Amygdala (tissue), 56 donors: ENCODE results near the gene SSBP2.

Experiments
- DNase-seq, 56 donors: peaks; one replicate each; lab custom pipeline; 2025; lab: John Stamatoyannopoulos, UW

Gene SSBP2

DNA sequence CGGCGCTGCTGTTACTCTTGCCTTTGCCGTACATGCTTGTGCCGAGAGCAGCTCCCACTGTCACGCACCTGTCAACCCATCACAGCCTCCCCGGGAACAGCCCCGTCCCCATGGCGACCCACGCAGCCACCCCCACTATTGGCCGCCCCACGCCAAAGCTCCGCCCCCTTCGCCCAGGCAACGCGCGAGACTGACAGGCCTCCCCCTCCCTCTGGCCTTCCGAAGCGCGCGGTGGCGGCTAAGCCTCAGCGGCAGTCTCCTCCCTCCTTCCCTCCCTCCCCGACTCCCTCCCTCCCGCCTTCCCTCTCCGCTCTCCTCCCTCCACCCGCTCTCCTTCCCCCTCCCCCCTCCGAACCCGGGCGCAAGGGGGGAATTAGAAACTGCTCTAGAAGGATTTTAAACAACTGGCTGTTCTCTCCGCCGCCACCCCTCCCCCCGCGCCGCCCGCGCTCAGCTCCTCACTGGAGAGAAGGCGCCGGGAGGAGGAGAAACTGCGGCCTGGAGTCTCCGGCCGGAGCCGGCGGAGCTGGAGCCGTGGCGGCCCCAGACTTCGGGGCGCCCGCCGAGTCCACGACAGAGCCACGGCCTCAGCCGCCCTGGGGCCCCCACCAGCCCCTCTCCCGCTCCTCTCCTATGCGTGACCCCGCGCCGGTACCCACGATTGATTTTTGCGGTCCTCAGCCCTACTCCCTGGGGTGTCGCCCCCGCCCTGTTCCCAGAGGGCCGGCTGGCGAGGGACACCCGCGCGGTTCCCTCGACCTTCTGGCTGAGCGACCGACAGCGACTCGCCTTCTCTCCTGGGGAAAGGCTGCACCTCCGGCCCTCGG is at the start of gene SSBP2:
Gene SSBP2 (minus strand): TSS at position 89 of the 827 bp plus-strand sequence. CDS start 55 bp downstream, at position 34.
- peak; percentile 94 to 100 (median 99) for DNase-seq

DNA sequence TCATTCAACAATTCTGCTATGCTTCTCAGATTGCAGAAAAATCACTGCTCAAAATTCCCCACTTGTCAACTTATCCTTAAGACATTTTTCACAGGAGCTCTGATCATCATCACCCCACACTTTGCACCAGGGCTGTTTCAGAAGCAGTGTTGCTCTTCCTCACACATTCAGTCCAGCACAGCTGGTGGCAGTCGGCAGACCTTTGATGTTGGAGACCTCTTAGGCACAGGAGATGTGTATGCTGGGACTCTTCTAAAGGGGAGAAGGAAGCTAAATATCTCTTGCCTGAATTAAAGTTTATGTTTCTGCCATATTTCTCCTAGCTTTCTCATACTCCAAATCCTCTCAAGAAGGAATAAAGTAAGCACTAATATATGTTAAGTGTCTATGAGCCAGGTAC is 44.8 kb upstream of the SSBP2 start:
- no peak for DNase-seq

DNA sequence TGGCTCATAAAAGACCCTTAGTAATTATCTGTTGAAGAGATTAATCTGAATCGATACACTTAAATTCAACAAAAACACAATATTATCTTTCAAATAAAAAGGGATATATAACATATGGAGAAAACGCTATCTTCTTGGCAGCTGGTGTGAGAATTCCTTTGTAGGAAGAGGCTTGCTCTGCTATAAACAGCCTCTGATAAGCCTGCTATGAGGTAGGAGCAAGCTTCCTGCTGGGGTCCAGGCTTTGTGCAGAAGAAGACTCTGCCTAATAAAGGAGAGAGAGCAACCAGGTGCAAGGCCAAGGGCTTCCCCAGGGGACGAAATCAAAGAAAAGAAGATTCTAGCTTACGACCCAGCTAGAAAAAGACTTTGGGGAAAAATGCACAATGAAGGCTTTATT is 43.3 kb upstream of the SSBP2 start:
- no peak for DNase-seq

DNA sequence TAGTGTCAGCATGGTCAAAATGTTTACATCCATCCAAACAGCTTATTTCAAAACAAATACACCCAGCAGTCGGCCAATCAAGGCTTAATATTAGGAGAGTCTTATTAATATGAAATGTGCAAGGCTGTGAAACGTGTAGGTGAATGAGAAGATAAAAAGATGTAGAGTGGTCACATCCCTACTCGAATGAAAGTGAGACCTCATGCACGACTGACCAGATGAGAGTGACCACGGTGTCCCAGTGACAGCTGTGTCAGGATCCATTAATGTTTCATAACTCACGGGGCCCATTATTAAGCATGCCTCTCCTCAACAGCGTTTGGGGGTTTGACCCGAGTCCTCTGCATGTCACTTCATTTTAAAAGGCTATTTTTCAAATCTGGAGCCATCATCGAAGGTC is 39.4 kb upstream of the SSBP2 start:
- DNase-seq = no peak

DNA sequence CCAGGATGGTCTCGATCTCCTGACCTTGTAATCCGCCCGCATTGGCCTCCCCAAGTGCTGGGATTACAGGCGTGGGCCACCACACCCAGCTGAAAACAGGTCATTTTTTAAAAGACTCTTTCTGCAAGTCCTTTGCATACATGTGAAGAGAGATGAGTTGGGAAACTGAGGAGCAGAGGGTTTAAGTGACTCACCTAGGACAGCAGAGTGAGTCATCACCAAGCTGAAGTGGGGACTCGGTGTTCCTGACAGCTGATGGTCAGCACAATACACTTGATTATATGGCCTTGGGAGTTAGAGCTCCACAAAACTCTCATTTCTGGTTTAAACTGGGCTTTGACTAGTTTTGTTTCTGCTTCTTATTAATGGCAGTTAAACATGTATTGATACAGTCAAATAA is 38.1 kb upstream of the SSBP2 start:
- DNase-seq = no peak

DNA sequence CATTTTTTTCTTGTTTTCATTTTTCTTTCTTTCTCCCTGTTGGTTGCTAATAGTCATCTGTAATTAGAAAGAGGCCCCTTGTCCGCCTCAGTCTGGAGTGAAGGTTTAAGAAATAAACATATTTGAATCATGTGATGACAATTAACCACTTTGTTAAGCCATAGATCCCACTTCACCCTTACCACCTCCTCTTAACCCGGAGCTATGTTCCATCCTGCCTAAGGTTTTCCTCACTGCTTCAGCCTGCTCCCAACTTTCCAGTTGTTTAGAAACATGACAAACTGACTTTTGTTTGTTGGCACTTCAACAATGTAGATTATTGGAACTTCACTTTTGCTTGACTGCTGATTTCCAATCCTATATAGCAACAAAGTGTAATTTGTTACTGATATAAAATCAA is 37.4 kb upstream of the SSBP2 start:
- no peak for DNase-seq

DNA sequence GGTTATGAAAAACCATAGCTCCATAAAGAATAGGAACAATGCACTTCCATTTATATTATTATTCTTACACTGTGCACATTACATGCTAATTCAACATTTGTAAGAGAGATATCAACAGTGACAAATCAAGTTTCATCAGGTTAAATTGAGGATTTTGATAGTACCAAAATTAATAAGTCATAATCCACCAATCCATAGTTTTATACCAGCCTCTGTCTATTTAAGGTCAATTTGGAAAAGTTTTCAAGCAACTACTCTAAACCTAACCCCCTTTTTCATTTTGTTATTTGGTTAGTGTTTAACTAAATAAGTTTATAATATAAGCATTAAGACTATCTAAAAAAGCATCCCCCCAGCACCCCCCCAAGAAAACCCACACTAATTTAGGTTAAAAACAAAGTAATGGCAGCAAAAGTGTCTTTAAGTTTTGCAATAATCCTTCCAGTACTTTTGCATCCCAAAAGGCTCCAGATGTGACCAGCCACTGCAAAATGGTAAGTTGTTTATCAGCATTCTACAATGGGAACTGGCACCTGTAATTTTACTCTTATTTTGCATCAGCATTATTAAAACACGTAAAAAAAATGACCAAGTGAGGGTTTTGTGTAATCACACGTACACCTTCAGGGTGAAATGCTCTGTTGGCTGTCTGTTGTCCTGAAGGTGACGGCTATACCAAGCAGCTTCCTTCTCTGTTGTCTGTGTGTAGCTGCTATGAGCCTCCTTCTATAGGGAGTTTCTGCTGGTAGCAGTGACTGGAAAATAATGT is 36.8 kb upstream of the SSBP2 start:
- DNase-seq = peak in 14 of 56 donors; percentile 3 to 67 (median 15)

DNA sequence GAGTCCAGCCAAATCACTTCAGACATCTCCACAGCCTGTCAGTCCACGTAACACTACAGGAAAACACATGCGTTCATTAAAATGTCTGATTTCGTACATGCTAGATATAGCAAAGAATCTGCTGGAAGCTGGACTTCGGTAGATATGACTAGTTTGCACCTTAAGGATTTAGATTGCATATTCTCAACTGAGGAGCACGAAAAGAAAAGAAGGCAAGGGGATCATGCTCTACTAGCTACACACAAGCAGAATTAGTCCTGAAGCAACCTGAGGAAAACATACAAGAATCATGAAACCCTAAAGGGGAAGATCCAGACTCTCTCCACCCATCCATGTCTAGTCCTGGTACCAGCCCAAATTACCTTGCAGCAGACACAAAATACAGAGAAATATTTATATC is 36.1 kb upstream of the SSBP2 start:
- DNase-seq = no peak

DNA sequence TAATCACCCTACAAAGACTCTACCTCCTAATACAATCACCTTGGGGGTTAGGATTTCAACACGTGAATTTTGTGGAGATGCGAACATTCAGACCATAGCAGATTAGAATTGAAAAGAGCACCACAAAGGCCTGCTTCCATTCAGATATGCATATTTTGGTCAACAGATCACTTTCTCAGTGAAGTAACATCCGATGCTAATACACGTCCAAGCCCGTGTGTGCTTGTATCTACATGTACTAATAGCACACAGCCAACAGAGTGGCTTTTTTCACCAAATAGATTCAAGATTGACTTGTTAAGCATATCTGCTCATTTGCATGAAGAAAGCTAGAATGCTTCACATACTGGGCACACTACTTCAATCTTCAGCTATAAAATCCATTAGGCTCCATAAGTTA is 35.6 kb upstream of the SSBP2 start:
- no peak for DNase-seq

DNA sequence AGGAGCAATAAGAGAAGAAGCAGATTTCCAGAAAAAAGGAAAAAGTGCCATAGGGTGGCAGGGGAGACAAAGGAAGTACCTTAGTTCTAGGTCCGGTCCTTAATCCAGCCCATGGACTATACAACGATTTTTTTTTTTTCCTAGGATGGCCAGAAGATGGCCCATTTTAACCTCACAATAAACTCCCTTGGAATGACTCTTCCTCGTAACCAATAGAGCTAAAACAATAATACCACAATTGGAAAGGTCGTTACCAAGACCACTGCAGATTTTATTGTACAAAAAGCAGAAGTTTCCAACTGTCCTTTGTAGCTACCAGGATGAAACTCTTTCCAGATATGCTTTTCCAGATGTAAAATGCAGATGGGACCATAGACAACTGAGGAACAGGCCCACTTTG is 34.4 kb upstream of the SSBP2 start:
- no peak for DNase-seq

DNA sequence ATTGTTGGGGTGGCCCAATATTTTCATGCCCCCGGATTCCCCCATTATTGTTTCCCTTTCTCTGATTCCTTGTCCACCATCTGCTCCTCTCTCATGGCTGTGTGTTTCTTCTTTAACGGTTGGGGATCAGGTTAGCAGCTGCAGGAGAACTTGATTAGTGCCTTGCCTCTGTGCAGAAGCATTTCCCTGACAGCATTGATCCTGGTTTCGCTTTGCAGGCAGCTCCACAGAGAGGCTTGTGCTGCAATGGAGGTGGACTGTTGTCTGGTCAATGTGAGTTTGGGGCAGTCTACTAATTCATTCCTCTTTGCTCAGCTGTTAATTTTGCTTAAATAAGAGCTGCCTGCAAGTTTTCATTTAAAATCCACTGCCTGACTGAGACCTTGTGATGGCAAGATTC is 32.5 kb upstream of the SSBP2 start:
- DNase-seq = peak in 2 of 56 donors; percentile 7 to 19

DNA sequence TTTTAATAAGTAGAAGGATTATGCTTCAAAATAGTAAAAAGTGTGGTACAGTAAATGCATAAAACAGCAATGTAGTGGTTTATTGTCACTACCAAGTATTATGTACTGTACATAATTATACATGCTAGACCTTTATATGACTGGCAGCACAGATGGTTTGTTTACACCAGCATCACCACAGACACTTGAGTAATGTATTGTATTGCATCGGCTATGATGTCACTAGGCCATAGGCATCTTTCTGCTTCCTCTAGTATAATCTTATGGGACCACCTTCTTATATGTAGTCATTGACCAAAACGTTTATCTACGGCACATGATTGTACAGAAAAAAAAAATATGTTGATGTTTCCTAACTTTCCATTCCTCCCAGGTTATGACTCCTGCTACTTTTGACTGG is 31.9 kb upstream of the SSBP2 start:
- DNase-seq = no peak

DNA sequence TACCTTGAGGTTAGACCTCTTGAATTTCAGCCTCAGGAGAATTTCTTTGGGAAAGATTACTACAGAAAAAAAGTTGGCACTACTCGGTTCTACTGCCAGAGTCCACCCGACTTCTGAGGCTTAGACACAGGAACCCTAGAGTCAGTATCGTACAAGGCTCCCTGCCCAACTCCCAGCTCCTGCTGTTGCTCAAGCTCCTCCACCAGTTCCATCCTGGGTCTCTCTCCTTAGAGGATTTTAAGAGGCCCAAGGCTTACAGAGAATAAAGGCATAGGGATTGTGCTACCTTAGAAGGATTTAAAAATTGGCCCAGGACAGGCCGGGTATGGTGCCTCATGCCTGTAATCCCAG is 29.0 kb upstream of the SSBP2 start:
- DNase-seq = no peak

DNA sequence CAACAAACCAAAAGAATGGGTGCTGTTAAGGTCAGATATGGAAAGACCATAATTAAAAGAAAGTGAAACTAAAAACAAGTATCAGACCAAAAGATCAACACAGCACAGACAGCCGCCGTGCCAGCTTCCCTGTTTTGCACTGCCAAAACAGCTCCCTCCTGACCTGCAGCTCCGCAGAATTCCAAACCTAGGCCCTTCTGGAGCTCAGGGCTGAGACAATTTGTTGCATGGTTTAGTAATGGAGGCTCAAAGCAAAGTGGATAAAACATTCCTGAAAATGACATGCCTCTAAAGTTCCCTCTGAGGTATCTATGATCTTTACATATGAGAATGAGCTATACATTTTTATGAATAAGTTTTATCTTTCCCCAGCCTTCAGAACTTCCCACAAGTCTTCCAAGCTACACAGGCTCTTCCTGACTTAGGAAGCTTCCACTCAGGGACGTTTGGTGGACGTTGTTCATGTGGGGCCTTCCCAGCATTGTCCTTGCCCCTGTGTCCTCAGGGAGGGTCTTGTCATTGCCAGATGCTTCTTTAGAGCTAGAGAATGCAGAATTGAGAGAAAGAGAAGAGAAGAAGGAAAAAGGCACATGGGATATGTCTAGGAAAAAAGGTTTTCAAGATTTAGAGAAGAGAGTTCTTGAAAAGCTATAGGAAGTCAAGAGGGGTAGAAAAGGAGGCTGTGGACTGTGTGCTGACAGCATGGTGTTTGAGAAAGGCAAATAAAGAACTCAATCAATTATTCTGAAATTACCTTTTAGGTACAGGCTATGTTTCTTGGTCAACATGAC is 28.4 kb upstream of the SSBP2 start:
- peak in 20 of 56 donors; percentile 3 to 38 (median 15) for DNase-seq

DNA sequence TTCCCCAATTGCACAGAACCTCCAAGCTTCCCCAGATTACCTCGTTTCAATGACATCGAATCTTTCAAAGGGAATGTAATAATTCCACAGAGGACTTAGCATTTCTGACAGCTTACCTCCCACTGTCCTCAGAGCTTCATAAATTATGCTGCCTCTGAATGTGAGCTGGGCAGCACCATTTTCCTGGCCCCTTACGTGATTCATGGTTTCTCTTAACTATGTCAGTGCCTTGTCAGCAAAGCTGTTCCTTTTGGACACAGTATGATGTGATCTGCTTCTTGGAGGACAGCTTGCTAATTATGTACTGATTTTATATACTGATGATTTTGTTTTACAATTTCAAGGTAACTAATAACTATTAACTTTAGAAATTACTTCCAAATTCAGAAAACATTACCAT is 27.7 kb upstream of the SSBP2 start:
- DNase-seq = no peak

DNA sequence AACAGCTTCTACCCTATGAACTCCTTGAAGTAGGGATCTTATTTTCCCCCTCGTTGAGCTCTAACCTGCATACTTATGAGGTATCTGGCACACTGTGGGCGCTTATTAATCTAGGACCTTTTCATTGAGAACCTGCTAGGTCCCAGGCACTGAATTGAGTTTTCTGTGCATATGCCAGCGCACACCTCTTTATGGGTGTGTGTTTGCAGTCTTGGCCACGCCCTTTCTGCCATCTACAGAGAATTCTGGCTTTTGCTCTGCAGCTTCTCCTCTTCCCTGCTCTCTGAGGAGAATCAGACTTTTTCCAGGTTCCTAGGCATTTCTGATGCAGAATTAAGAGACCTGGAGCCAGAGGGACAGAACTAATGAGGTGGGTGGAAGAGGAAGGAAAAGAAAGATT is 25.4 kb upstream of the SSBP2 start:
- DNase-seq = no peak

DNA sequence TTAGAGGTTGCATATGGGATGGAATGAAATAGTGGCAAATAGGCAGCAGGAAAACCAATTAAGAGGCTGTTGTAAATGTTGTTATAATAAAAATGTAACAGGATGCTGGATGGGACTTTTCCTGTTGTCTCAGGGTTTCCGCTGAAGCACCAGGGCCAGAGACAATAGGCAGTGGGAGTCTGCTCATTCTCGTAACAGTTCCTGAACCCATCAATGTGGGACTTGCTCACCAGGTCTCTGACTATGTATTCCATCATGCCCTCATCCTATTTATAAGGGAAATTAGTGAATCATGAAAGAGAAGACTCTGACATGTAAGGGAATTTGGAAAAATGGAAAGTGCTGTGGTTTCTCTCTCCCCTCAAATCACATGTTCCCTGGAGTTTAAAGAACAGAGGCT is 23.5 kb upstream of the SSBP2 start:
- DNase-seq = no peak

DNA sequence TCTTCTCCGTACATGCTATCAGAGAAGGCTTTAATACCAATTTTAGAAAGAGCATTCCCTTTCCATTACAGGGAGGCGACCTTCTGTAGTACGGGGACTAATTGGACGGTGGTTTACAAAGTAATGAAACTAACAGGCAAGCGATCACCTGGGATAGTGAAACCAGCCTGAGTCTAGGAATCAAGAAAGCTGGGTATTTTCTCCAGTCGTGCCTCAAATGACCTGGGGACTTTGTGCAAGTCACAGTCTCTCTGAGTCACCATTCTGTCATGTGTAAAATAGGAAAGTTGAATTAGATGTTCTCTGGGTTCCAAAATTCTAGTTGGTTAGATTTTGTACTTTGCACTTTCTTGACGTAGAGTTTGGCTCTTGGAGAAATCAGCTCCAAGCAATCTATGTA is 22.7 kb upstream of the SSBP2 start:
- no peak for DNase-seq

DNA sequence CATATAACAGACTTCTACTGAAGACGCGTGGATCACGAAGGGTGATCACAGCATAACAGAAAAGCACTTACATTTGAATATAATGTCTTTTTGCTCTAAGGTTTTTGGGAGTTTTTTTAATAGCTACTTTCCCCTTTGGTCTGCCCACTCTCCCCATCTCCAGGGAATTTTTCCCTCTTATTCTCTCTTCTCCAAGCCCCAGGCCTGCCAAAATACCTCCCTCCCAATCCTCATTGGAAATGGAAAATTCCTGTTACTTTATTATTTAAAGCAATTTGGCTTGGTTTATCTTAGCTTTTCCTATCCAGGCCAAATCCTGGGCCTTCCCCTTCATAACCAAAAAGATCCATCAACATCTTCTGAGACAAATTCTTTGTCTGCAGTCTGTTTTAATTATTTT is 22.3 kb upstream of the SSBP2 start:
- no peak for DNase-seq

DNA sequence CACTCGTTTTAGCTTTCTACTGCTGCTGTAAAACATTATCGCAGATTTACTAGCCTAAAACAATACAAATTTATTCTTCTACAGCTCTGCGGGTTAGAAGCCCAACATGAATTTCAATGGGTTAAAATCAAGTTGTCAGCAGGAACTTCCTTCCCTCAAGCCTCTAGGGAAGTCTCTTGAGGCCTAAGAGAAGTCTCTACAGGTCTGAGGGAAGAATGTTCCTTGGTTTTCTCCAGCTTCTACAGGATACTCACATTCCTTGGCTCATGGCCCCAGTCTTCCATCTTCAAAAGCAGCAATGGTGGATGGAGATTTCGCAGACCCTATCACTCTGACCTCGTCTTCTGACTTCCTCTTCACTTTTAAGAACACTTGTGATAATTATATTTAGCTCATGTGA is 21.6 kb upstream of the SSBP2 start:
- no peak for DNase-seq

DNA sequence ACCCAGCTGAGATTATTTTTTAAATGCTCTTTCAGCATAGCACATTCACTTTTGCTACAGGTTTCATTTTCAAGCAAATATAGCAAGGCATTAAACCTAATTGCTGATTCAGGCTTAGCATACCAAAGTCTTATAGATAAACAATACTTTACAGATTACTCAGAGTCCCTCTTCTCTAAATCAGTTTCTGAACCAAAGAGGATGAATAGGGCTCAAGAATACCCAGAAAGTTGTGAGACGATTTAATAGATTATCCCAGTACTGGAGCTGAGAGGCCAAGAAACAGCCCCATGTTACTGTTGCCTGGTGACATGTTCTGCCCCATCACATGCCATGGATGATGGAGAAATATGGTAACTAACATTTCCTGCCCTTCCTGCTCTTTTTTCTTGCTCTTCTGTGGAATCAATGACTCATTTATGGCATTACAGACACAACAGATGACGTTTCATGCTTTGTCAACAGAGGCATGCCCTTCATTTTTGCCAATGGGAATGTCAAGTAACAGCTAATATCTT is 18.1 kb upstream of the SSBP2 start:
- no peak for DNase-seq
